ENCODE data around the gene PSD2.

GRCh38 chr5:139806111-139806510 lies 10.5 kb downstream of the PSD2 start:
- TF ChIP-seq CTCF (IDR thresholded peaks at IDR 0.05 in 2 of 3, conservative IDR thresholded peaks at IDR 0.05 in 1 of 3; ENCODE audit: borderline replicate concordance in 1 of 3, insufficient read depth in 1 of 3, low read depth in 2 of 3, low read length in 2 of 3) (no peak), MAX (IDR thresholded peaks at IDR 0.05) (no peak), REST (IDR thresholded peaks at IDR 0.05; ENCODE audit: low read depth) (no peak)
